Activated T-cell treated with anti-CD3 and anti-CD28 coated beads for 48 hours (primary cell): ENCODE data around the gene LY86.
"Not testable (repeated sequence)": the region's sequence is repeated elsewhere in the genome, so short reads cannot be mapped to it uniquely, and the experiment has no call there.

Source experiments
- DNase-seq: peaks from one replicate; pipeline ENCODE4 v3.0.0-alpha.2; 2020; ENCODE audit warnings: low read depth

LY86 gene

DNA sequence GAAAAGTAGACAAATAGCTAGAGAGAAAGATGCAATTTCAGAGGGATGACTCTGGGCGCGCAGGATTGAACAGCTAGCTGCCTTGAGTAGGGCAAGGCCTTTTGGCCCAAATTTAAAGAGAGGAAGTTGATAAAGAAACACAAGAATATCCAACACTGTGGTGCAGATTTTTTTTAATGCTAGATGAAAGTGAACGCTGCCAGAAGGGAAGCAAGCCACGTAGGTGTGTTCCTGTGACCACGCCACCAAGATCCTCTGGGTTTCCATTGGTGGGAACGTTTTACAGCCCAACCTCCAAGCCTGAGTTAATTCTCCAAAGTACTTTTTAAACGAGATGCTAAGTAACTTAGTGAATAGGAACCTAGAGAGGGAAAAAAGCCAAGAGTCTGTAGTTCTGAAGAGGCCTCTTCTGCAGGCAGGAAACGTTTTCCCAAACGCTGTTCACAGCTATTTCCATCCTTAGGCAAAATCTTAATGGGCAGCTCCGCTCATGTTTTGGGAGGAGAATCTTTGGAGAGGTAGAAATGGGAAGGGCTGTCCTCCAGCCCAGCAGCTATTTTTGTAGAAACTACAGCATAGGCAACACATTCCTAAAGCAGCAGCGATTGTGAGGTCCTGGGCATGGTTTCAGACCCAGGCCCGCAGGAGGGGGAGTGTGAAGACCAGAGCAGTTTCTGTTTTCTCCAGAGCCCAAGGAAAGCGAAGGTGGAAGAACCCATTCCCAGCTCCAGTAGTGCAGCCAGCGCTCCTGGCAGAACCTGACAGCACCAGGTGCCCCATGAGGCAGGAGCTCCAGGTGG is 8.2 kb downstream of the LY86 start:
- DNase-seq, result no peak

DNA sequence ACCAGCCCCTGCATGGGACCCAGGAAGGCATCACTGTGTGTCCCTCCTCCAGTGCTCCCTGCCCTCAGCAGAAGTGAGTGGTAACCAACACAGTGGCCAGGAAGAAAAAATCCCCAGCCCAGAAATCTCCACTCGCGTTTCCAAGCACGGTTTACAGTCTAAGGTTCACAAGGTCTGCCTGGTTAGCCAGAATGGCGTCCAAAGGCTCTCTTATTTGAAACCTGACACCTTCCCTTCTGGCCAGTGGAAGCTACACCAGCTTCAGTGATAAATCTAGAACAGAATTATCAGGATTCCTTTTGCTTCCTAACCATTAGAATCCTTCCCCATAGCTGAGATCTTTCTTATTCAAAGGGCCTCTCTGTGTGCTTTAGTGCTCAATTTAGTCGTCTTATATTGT is 9.2 kb downstream of the LY86 start:
- DNase-seq, result no peak

DNA sequence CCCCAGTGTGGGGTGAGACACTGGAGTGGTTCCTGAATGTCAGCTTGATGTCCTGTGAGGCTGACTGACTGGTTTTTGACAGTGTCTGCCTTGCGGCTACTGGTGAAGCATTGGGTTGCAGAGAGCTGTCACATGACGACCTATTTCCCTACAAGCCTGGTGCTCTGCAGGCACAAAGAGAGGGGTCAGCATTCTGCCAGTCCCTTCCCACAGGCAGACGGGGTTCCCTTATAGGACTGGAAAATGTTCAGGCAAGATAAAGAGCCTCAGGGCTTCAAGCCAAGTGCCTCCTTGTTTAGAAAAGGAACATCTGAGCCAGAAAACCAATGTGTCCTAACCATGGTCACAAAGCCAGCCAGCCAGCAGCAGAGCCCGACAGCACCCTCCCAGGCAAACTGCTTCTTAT is 11.0 kb downstream of the LY86 start:
- DNase-seq, result no peak

DNA sequence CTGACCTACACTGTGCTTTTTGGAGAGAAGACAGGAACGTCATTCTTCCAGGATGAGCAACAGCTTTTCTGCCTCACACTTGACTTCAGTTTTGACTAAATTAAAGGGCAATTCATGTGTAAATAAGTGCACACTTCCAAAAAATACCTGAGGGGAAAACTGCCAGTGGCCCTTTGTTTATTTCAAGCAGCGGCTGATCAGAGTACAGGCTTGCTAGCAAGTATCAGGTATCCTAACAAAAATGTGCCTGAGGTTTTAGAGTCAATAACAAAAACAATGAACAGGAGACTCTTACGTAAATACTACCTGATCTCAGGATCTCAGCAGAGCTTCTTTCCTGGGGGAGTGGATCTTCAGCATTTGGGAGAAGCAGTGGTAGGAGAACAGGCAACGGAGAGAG is 12.4 kb downstream of the LY86 start:
- no peak for DNase-seq

DNA sequence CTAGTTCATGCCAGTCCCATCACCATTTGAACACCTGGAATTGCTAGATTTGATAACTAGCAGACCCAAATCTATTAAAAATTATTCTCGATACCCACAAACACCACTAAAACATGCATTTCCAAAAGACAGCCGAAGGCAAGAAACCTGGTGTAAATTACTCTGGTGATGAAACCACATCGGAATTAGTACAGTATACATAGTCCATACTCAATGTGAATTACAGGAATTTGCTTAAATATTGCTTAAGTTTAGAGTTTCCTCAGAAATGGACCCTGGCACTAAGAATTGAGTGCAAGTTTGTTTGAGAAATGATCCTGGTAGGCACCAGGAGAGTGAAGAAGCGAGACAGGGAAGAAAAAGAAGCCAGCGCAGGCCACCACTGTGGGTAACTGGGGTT is 13.7 kb downstream of the LY86 start:
- no peak for DNase-seq

DNA sequence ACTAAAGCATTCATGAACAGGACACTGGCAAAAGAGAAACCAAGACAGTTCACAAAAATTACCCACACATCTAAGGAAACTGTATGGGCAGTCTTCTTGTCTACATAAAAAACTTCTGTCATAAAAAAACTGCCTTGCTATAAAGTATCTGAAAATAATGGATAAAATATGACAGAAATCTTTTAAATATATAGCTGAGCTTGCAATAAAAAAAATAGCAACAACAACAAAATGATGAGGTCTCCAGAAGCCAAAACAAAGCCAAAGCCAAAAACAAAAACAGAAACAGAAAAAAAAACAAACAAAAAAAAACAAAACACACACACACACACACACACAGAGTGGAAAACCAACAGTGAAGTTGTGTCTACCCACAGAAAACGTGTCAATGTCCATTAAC is 14.8 kb downstream of the LY86 start:
- no peak for DNase-seq

DNA sequence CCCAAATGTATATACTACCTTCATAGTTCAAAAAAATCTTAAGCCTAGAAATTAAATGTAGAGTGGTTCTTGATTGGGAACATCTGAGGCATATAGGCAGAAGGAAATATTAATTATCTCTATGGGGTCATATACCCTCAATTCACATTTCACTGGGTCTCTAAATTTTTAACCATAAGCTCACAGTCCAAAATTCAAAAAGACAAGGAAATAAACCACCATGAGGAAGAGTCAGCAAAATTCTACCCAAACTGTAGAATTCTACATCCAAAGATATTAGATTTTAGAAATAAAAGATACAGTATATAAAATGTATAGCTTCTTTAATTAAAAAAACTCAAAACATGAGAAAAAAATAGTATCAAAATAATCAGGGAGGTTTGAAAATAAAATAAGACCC is 15.5 kb downstream of the LY86 start:
- no peak for DNase-seq

DNA sequence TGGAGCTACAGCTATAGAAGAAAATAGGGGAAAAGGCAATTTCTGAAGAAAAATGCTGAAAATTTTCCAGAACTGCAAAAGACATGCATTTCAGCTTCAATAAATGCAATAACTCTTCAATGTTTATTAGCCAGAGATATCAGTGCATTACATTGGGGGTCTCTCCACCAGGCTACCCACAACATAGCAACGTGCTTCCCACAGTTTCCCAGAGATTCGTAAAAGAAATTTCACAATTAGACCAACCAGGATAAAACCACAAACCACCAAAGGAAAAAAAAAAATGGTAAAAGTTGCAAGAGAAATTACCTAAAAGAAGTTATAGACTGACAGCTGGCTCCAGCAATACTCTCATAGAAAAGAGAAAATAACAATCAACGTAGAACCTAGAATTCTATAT is 16.0 kb downstream of the LY86 start:
- no peak for DNase-seq

DNA sequence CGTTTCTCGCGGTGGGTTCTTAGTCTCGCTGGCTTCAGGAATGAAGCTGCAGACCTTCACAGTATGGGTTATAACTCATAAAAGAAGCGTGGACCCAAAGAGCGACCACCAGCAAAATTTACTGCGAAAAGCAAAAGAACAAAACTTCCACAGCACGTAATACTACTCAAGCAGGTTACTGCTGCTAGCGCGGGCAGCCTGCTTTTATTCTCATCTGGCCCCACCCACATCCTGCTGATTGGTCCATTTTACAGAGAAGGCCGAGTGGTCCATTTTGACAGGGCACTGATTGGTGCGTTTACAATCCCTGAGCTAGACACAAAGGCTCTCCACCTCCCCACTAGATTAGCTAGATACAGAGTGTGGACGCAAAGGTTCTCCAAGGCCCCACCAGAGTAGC is 17.4 kb downstream of the LY86 start:
- DNase-seq, result no peak

DNA sequence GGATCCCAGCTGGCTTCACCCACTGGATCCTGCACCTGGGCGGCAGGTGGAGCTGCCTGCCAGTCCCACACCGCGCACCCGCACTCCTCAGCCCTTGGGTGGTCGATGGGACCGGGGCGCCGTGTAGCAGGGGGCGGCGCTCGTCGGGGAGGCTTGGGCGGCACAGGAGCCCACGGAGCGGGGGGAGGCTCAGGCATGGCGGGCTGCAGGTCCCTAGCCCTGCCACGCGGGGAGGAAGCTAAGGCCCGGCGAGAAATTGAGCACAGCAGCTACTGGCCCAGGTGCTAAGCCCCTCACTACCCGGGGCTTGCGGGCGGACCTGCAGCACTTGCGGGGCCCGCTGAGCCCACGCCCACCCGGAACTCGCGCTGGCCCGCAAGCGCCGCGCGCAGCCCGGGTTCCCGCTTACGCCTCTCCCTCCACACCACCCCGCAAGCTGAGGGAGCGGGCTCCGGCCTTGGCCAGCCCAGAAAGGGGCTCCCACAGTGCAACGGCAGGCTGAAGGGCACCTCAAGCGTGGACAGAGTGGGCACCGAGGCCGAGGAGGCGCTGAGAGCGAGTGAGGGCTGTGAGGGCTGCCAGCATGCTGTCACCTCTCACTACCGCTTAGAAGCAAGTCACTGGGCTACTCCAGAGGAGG is 18.0 kb downstream of the LY86 start:
- not testable (repeated sequence) for DNase-seq

DNA sequence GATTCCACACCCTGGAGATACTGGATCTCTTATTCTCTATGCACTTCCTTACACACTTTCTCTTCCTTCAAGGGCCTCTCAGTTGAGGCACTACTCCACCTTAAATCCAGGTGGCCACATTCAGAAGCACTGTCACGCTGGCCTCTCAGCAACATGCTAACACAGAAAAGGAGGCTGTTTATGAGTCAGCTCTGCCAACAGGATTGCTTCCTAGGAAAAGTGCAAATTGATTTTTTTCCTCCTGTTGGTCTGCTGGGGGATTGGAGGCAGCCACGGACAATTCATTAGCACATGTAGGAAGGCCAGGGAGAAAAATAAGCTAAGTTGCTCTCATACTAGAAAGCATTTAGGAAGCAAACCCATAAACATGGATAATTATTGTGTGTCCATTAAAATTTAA is 20.9 kb downstream of the LY86 start:
- no peak for DNase-seq

DNA sequence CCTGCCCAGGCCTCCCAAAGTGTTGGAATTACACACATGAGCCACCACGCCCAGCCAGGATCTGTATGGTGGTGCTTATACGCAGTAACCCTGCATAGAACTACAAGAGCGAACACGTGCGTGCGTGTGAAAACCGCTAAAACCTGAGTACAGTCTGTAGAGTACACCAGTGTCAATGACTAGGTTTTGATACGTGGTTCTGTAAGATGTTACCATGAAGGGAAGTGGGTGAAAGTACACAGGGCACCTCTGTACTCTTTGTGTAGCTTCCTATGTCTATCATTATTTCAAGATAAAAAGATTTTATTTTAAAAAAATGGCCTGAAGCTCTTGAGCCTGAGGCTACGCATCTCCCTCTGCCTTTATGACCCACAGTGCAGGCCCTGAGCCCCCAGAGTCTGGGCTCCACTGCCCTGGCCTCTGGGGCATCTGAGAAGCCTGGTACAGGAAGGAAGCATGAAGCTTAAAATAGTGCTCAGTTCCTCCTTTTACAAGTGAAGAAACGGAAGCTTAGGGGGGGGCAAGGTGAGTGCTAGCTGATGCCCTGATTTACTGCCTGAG is 21.6 kb downstream of the LY86 start:
- no peak for DNase-seq

DNA sequence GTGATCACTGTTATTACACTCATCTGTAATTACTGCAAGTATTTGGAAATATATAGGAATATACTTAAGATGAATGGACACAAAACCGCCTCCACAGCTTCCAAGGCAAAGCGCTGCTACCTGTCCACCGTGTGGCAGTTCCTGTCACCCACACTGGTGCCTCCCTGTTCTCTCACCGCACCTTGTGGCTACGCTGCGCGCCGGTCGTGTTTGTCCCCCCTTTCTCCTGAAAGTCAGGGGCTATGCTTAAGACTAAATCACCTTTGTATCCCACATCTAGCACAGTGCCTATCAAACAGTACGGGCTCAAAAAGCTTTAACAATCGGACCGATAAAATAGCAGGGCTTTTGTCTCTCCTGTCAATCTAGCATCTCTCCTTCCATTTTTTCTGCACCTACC is 23.0 kb downstream of the LY86 start:
- DNase-seq, result no peak

DNA sequence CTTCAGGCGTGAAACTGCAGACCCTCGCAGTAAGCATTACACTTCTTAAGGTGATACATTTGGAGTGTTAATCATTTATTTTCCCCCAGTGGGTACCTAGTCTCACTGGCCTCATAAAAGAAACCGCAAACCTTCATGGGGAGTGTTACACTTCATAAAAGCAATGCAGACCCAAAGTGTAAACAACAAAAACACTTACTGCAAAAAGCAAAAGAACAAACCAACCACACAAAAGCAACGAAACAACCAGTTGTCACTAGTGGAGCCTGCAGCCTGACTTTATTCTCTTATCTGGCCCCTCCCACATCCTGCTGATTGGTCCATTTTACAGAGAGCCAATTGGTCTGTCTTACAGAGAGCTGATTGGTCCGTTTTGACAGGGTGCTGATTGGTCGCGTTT is 23.8 kb downstream of the LY86 start:
- no peak for DNase-seq

DNA sequence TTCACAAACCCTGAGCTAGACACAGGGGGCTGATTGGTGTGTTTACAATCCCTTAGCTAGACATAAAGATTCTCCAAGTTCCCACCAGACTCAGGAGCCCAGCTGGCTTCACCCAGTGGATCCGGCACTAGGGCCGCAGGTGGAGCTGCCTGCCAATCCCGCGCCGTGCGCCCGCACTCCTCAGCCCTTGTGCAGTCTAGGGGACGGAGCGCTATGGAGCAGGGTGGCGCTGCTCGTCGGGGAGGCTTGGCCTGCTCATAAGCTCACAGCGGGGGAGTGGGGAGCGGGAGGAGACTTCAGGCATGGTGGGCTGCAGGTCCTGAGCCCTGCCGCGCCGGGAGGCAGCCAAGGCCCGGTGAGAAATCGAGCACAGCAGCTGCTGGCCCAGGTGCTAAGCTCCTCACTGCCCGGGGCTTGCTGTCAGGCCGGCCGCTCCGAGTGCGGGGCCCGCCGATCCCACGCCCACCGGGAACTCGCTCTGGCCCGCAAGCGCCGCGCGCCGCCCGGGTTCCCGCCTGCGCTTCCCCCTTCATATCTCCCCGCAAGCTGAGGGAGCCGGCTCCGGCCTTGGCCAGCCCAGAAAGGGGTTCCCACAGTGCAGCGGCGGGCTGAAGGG is 24.7 kb downstream of the LY86 start:
- not testable (repeated sequence) for DNase-seq

DNA sequence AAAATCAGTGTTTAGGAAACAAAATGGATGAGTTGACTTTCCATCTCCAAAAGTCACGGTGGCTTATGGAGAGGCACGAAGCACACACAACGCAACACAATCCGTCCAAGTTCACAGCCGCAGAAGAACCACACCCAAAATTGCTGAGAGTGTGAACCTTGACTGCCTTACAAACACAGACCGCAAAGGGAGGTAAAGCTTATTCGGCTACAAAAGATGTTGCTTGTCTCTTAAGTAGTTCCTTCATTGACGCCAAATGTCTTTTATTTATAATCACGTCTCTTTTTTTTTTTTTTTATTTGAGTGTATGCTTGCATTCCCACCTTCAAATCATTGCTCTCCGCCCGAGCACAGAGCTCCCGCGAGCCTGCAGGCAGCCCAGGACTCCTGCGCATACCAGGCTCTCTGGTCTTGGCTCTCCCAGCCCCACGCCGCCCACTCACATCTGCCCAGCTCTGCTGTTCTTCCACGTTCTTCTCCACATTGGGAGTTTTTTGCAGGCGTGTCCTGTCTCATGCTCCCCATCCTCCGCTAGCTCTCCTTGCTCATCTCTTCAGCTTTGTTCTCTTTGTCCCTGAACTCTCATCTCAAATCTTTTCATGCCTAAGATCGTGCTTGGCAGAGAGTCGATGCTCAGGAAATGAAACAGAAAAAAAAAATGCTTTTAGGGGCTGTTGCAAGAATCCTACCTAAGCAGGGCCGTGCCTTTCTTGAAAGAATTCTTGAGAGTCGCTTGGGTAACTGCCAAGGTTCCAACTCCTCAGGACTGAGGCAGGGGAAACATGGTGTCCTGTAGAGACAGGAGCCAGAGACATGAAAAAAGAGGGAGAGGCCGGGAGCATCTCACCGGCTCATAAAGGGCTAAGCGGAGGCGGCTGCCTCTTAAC is 25.8 kb downstream of the LY86 start:
- DNase-seq, result no peak

DNA sequence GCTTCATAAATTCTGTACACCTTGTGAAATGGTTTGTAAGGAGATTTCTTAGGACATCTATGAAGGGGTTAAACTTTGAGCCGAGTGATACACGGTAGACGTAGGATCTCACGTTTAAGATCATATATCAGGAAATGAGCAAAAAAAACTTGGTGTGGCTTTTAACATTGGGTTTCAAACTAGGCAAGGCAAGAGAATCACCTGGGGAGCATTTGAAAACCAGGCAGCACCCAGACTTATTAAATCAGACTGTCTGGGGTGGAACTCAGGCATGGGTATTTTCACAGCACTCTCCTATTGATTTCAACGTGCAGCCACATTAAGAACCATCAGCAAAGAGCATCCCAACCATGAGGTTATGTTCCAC is 26.4 kb downstream of the LY86 start:
- DNase-seq, result no peak

DNA sequence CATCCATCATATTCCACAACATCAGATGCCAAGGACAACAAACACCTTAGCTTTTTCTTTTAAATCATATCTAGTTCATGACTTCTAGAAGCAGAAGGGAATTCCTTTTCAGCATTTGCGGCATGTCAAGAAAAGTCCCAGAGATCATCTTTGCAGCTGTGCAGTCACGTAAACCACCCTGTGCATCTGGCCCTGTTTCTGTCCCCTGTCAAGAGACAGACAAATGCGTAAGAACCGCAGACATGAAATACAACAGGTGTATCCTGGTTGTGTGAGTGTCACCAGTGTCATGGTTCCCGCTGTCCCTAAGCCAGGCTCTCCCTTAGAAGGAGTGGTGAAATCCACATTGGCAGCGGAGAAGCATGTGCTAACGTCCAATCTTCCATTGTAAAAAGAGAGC is 28.1 kb downstream of the LY86 start:
- DNase-seq, result no peak

DNA sequence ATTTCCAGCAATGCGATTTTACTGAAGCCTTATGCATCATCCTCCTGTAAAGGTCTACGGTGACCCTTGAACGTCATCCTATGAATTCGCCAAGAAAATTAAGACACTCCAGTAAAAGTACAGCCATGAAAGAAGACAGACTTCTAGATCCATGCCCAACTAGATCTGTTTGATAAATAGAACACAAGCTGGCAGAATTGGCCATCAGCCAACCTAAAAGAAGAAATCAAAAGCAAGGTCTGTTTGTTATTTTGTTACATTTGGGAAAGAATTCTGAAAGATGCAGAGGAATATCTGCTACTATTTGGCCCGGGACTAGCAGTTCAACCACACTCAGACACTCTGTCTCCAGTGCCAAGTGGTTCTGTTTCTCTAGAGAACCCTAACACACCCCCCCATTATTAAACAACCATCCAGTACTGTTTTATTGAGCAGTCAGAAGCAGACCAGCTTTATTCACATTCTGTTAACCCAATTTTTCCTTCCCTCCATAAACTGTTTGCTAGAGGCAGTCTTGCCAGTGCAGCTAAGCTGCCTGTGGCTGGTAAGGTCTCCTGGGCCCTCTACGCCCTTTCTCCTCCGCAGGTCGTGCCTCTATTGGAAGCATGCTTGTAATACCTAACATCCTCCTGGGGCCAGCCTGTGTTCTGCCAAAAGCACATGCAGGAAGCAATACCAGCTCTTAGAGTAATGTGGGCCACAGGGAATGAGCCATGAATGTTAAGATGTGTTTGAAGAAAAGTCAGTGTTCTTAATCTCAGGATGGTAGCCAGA is 30.7 kb downstream of the LY86 start:
- DNase-seq, result no peak

DNA sequence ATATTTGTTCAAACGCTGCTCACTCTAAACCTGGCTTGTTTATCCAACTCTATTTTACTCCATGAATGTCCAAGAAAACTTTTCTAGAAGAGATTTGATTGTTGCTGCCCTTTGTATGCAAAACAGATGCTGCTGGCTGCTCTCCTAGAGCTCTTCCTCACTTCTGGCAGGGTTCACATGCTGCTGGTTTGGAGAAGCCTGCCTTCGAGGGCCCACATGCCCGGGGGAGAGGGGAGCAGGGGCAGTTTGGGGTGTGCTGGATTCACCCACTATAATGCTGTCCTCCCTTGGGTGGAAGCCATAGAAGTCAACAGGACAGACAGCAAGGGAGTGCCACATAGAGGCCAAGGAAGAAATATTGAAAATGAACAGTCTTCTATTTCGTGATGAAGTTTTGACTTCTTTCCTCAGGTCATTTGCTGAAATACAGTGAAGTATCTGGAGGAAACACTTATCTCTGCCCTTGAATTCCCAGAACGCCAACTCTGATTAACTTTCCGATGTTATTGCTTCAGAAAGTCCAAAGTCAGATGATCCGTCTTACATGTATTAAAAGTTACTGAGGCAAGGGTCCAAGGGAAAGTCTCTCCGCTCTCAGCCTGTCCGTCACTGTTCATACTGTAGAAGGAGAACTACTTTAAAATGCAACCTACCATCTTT is 32.4 kb downstream of the LY86 start:
- no peak for DNase-seq

DNA sequence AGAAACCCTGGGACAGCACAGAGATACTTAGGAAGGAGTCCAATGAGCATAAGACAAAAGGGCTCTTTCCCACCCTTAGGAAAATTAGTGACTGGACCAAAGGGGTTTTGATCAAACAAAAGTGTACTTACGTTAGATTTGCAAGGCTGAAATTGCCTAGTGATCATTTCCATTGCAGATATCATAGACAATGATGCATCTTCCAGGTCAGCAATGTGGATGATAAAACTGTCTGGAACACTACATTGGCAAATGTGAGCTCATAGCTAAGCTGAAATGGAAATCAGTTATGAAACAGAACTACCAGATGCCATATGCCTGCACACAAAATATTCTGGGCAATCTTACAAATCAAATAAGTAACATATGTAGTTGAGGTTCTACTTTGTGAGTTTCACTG is 34.0 kb downstream of the LY86 start:
- no peak for DNase-seq
